HG02763 (cell line): ENCODE data around the gene FOXD4L1.
"Not testable (repeated sequence)": the region's sequence is repeated elsewhere in the genome, so short reads cannot be mapped to it uniquely, and the experiment has no call there.

Source experiments
- ATAC-seq: cut with Tn5 transposase; IDR thresholded peaks from one replicate; pipeline ENCODE4 v1.9.1; 2021; ENCODE audit warnings: mild to moderate bottlenecking, moderate library complexity; ENCODE audit not compliant: unreplicated experiment

FOXD4L1 gene

DNA sequence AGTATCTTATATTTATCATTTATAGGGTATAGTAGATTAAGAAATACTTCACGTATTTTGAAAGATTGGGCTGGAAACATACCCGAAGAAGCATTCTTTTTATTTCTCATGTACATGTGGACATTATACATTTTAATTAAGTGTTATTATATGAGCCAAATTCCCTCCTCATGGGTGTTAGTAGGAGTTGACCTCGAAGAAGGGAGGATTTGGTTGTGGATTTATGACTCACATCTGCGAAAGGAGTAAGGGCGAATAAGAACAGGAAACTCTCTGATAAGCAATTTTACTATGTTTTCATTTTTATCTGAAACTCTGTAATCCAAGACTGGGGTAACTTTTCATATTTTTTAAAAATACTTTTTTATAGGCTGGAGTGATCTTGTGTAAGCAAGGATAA is 23.0 kb downstream of the FOXD4L1 start:
- ATAC-seq: not testable (repeated sequence)

DNA sequence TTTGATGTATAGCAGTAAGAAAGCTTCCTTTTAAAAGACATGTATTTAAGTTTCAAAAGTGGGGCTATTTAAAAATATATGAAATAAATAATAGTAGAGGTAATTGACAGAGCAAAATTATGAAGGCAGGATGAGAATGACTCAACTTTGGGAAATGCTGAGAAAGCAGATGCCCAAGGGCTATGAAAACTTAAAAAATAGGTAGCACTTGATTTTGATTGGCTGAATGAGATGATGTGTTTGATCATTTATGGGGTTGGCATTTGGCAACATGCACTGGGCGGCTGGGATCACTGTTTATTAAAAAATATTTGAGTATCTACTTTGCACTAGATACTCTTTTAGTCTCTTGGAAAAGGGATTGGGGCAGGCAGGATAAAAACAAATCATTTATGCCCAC is 26.5 kb downstream of the FOXD4L1 start:
- ATAC-seq: not testable (repeated sequence)

DNA sequence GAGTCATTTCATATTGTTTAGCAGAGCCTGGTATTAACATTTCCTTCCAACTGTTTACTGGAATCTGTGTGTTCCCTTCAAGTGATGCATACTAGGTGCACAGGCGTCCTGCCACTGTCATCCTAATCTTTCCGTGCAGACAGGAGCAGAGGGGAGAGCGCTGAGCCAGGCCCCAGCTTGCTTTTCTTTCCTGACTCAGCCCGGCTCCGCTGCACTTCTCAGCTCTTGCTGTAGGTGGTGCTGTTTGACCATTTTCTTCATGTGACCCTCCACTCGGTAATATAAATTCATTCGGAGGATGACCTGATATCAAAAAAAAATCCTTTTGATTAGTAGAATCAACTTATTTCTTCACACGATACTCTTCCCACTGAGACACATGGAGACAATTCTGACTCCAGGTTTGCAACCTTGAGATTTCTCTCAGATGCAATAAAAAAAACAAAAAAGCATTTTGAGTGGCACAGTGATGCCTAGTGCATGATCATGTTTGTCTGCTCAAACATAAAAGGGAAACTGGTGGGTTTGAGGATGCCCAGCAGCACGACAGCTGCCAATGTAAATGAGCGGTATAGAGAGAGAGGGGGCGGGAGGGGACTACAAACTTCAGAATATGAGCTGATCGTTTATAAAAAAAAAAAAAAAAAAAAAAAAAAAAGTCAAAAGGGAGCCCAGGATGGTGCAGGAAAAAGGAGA is 29.0 kb downstream of the FOXD4L1 start:
- peak; percentile 57 for ATAC-seq

DNA sequence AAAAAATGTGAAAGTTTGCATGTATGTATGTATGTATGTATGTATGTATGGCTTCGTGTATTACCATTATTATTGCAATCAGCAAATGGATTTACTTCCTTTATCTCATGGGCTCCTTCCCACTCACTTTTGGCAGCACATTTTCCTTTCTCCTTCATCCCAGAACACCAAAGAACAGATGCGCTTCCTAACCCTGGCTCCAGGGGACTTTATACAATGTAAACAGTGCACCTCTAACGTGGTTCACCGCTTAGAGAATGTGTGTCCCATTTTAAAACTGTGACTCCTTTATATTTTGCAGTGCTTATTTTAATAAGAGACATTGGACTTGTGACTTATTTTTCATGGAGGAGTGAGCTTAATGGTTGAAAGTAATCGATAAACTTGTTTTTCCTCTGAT is 29.7 kb downstream of the FOXD4L1 start:
- ATAC-seq: not testable (repeated sequence)

DNA sequence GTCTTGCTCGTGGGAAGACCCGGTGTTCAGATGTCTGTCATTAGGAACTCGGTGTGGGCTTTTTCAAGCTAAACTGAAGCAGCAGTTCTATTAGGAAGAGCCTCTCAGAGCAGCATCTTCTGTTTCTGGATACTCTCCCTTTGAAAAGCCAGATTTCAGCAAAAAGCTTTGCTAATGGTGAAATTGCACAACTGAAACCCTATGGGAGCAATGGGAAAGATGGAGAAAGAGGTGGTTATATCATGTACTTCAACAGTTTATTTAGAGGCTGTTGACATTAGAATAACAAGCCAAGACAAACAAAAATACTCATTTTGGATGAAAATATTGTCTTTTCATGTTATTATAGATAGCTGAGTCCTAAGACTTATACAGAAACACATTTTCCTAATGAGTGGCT is 30.4 kb downstream of the FOXD4L1 start:
- not testable (repeated sequence) for ATAC-seq

DNA sequence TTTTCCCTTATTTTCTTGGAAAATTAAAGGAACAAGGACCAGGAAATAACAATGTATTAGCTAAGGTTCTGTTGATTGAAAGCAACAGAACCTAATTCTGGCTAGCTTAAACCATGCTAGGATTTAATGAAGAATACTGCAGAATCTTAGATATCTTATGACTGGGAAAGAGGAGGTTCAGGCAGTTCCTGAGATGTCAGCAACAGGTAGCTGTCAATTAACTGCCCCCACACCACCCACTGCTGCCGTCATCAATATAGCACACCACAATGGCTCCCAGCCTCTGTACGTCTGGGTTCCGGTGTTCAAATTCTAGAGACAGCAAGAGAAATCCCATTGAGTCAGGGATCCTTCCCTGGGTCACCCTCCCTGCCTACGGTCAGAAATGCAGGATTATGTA is 34.5 kb downstream of the FOXD4L1 start:
- ATAC-seq: not testable (repeated sequence)

DNA sequence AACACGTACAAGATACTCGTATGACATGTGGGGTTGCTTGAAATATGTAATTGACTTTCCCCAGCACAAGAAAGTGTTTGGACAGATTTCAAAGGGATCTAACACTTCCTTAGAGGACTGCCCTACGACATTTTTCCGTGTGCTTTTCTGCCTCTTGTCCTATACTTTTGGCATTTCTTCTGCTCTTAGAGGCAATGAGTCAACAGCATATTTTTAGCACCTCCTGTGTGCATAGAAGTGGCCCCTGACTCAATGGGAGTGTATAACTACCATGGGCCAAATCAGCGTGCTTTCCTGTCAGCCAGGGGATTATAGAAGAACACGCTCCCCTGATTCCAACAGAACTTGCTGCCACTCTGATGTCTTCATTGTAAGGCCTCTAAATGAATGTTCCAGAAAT is 38.1 kb downstream of the FOXD4L1 start:
- ATAC-seq: not testable (repeated sequence)

DNA sequence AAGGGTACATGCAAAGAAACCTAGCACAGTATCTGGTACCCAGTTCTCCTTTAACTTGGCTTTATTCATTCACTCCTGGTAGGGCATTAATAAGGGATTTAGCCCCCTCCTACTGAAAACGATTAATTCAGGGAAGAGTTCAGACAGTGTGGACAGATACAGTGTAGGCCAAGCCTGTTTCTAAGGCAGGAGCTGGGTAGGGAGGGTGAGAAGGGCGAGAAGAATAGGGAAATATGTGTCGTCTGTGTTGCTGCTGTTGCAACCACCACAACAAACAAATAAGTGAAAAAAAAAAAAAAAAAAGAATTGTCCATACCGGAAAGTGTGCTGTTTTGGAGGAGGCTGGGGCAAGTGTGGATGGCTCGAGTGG is 42.4 kb downstream of the FOXD4L1 start:
- not testable (repeated sequence) for ATAC-seq

DNA sequence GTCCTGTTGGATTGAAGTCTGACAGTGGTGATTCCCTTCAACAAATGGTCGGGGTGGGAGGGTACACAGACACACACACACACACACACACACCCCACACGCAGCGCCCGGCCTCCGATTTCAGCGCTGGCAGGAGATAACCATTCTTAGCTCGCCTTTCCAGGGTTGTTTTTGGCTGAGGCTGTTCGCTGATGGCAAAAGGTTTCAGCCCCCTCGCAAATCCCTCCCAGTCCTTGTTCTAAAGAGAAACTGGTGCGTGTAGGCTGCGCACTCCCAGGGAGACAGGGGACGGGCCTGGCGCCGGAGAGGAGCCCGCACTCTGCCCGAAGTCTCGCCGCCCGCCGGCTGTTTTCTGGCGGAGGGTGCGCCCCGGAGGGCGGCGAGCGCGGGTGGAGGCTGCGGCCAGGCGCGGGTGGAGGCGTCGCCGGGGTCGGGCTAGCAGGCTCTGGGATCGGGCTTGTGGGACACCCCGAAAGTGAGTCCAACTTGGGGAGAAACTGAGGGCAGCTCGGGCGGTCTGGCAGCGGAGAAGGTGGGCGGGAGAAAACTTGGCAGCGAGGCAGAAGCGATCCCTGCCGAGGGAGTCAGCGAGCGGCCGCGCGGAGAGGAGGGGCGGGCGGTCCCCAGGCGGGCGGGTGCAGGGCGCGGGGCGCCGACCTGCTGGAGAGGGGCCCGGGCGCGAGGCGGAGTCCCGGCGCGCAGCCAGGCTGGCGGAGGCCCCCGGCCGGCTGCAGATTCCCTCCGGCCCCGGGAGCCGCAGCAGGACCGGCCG is 42.9 kb downstream of the FOXD4L1 start:
- ATAC-seq: not testable (repeated sequence)

DNA sequence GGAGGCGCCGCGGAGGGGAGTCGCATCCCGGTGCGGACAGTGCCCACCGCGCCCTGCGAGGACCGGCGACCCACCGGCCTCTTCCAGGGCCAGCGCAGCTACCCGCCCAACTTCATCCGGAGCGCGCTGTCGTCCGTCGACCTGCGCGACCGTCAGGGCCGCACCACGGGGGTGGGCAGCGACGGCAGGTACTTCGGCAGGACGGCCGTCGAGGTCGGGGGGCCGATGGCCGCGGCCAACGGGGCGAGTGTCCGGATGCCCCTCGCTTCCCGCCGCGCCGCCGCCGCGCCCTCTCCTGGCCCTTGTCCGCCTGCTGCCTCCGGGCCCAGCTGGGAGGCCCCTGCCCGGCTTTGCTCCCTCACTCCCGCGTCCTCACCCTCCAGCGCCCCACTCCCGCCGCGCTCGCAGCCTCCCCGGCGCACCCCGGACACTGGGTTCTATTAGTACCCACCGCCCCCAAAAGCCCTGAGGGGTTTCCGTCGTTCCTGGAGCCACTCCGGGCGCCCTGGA is 43.6 kb downstream of the FOXD4L1 start:
- not testable (repeated sequence) for ATAC-seq

DNA sequence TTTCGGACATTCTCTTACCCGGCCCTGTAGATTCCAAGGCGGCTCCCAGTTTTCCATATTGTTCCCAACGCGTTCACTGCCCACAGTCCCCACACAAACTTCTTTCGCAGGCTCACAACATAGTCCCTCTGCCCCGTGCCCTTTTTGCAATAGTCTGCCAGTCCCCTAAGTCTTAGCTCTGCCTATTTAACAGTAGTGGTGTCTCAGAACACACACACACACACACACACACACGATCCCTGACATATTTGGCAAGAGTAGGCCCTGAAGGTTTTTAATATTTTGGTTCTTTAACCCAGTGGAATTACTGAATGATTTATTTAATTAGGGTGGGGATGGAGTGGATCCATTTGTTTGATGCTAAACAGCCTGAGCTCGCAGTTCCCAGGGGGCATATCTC is 44.1 kb downstream of the FOXD4L1 start:
- ATAC-seq: not testable (repeated sequence)
